NAMALWA (cell line): ENCODE measurements around the gene FUCA2.

ENCODE experiments used
- DNase-seq: peaks from one replicate; pipeline ENCODE4 v3.0.0-alpha.2; 2015; ENCODE audit warnings: low spot score

Gene FUCA2, protein sequence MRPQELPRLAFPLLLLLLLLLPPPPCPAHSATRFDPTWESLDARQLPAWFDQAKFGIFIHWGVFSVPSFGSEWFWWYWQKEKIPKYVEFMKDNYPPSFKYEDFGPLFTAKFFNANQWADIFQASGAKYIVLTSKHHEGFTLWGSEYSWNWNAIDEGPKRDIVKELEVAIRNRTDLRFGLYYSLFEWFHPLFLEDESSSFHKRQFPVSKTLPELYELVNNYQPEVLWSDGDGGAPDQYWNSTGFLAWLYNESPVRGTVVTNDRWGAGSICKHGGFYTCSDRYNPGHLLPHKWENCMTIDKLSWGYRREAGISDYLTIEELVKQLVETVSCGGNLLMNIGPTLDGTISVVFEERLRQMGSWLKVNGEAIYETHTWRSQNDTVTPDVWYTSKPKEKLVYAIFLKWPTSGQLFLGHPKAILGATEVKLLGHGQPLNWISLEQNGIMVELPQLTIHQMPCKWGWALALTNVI

DNA sequence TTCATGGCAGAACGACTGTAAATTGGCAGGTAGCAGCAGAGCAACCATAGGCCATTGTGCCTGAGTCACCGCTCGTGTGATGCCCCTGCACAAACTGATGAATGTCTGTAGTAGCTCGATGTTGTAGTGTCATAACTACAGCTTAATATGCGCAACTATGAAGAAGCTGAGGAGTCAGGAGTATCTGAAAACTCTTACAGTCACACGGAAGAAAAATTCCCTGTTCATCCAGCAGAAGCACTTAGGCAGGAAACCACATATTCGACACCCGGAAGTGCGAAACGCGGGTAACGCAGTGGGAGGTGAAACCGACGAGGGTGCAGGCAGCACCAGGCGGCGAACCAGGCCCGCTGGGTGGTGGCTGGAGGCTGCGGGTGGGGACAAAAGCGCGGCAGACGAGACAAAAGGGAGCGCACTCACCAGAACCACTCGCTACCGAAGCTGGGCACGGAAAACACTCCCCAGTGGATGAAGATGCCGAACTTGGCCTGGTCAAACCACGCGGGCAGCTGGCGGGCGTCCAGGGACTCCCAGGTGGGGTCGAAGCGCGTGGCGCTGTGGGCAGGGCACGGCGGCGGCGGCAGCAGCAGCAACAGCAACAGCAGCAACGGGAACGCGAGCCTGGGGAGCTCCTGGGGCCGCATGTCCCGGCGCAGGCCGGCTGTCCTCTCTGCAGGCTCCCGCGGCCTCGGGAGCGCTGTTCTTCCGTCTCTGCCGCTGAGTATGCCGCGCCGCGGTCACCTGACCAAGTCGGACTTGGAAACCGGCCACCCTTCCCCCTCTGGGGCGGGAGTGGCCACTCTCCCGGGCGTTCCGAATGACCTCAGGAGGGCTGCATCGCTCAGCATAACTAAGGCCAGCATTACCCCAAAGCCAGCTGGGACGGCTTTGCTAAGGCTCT, at the start of gene FUCA2:
TSS of gene FUCA2 (minus strand) at position 730 of the 901 bp plus-strand sequence. CDS start at position 644, 86 bp downstream.
- DNase-seq, result no peak

- DNase-seq, result no peak
Observed at GRCh38 chr6:143561105-143561704, 49.7 kb upstream of the FUCA2 start.

DNA sequence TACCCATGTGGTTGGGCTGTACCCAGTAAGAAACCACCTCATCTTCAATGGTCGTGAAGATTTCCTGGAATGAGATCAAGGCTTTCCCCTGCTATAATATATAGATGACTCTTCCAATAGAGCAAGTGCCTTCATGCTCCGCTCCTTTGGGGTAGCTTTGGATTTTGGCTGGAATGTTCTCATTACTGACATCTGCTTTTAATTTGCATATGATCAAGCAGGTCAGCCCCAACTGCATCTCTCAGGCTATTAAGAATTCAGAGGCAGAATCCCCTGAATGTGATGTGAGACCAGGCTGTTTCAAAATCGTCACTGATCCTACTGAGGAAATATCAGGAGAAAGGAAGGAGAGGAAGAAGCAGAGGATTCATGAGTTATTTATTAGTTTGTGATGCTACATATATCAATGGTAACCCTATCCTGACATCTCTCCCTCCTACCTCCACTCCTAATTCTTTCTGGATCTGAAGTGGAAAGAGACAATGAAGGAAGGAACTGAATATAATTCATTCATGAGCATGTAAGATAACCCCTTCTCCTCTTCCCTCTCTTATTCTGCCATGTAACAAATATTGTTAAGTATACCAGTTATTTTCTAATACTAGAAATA, 47.6 kb upstream of the FUCA2 start:
- DNase-seq, result no peak

- DNase-seq, result no peak
Observed at GRCh38 chr6:143556529-143556928, 45.0 kb upstream of the FUCA2 start.

DNA sequence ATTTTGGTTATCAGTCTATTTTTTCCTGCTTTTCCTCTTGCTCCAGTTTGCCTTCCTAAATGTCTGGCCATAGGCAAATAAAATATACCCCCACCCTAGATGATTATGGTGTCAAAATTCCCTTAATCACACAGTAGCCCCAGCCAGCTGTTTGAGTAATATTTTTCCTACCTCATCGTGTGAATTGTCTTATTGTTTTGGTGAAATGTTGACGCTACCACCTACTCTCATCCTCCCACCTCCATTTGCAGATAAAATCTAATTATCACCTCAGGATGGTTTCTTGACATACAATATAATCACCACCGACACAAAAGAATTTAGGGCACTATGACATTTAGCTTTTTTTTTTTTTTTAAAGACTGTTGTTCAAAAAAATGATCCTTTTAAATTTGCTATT, 44.1 kb upstream of the FUCA2 start:
- no peak for DNase-seq

DNA sequence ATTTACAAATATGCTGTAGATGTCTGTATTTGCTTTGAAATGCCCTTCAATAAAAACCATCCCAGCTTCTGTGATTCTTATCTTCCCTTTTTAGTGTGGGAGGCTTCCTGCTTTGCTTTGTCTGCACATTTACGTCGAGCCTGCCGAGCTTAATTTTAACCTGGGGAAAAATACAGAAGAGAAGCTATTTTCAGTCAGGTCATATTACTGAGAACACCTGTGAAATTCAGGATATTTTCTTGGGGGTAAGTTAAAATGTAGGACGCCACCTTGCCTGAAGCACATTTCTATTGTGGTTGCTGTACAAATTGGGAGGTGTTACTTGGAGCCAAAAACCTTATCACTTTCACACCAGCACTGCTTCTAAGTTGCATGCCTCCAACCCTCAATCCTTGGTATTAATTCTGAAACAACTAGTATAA, 43.6 kb upstream of the FUCA2 start:
- no peak for DNase-seq

- no peak for DNase-seq
Observed at GRCh38 chr6:143553337-143553736, 41.8 kb upstream of the FUCA2 start.

GRCh38 chr6:143549949-143550268, 38.4 kb upstream of the FUCA2 start:
- DNase-seq, result no peak

GRCh38 chr6:143549221-143549948, 37.9 kb upstream of the FUCA2 start:
- no peak for DNase-seq

DNA sequence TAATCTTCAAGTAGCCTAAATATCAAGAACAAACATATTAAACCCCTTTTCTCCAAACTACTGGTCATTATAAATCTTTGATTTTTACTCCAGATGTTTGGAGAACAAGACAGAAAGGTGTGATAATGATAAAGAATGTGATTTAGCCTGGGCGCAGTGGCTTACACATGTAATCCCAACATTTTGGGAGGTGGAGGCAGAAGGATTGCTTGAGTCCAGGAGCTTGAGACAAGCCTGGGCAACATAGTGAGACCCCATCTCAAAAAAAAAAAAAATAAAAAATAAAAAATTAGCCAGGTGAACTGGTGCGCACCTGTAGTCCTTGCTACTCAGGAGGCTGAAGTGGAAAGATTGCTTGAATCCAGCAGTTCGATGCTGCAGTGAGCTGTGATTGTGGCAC, 35.1 kb upstream of the FUCA2 start:
- no peak for DNase-seq

- no peak for DNase-seq
Observed at GRCh38 chr6:143545976-143546547, 34.5 kb upstream of the FUCA2 start.

DNA sequence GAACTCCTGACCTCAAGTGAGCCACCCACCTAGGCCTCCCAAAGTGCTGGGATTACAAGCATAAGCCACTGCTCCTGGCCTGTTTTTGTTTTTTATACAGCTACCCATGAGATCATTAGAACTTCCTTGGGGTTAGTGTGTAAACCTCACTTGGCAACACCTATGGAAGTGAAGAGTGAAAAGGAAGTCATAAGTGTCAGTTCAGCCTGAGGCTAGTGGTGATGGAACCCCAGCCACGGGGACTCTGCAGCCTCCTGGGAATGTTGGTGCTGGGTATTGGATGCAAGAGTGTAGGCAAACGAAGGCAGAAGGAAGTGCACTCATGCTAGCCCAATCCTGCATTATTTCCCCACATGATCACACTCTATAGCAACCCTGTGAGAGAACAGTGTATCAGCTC, 33.6 kb upstream of the FUCA2 start:
- DNase-seq, result no peak

GRCh38 chr6:143544011-143544696, 32.6 kb upstream of the FUCA2 start:
- DNase-seq, result no peak

DNA sequence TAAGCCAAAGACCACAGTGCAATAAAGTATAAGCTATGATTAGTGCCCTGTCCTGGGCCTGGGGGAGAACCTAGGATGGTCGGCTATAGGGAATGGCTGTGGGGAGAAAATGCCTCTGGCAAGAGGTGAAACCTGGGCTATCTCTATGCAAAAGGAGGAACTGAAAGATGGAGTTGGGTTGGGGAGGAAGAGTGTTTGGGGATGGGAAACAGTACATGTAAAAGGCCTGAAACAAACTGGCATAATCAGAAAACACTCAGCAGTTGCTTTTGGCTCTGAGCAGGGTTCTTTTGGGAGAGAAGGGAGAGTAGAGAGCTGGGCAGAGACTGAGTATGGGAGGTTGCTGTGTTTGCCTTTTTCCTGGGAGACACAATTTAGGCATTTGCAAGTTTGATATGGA, 31.9 kb upstream of the FUCA2 start:
- DNase-seq, result no peak

DNA sequence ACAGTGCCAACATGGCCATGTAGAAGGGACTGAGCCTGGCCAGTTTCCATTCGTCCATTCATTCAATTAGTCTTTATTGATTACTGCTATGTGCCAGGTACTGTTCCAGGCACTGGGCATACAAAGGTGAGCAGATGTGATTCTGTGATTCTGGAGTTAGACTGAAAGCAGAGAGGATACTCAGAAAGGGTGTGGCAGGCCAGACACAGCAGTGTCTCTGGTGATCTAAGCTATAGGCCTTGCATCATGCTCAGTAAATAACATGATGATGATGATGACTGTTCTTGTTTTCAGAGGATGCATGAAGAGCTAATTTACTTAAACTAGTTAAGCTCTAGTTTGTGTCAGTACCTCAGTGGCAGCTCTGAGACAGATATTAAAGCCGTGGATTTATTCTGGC, 31.4 kb upstream of the FUCA2 start:
- no peak for DNase-seq

GRCh38 chr6:143540192-143540591, 28.7 kb upstream of the FUCA2 start:
- DNase-seq, result no peak

DNA sequence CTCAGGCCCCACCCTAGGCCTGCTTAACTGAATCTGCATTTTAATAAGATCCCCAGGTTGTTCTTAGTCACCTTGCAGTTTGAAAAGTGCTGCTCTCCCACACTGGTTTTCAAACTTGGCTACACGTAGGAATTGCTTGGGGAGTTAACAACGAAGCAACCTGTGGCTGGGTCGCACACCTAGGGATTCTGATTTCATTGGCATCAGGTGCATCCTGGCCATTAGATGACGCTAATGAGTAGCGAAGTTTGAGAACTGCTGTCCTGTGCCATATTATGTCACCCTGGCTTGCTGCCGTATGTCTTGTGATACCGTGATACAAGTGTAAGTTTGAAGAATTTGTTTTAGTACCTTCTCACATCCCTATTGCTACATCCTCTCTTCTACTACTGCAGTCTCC, 28.2 kb upstream of the FUCA2 start:
- no peak for DNase-seq

- DNase-seq, result no peak
Observed at GRCh38 chr6:143539106-143539505, 27.6 kb upstream of the FUCA2 start.

DNA sequence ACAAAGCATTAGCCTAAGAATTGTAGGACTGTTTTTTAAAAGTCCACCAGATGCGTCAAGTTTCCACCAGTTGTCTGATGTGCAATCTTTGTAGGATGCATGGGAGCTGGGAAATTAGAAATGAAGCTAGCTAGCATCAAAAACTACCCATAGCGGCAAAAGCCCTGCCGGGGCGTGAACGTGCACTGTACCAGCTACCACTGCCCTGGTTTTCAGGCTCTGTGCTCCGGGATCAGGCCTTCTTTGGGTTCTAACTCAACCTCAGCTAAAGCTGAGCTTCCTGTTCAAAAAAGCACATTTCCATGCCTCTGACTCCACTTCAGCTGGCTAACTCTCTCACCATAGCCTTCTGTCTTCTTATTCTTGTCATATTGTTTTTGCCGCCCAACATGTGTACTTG, 26.9 kb upstream of the FUCA2 start:
- DNase-seq, result no peak

- peak; percentile 55 for DNase-seq
Observed at GRCh38 chr6:143536866-143537691, 25.6 kb upstream of the FUCA2 start.
